ENCODE data around the gene PRTN3.

The PRTN3 gene

GRCh38 chr19:840519-841206, at the start of gene PRTN3:
TSS of gene PRTN3 (plus strand) at chr19:840999. CDS start at chr19:841009, 10 bp downstream.
- no peak for DNase-seq (ENCODE audit: low read depth in 2 of 2)

- no peak for DNase-seq (ENCODE audit: low read depth in 2 of 2)
Observed at GRCh38 chr19:791007-791566, 49.7 kb upstream of the PRTN3 start.

- no peak for DNase-seq (ENCODE audit: low read depth in 2 of 2)
Observed at GRCh38 chr19:791567-792305, 49.1 kb upstream of the PRTN3 start.

- DNase-seq (ENCODE audit: low read depth in 2 of 2) = no peak
Observed at GRCh38 chr19:792306-792885, 48.4 kb upstream of the PRTN3 start.

GRCh38 chr19:793806-794205, 47.0 kb upstream of the PRTN3 start:
- no peak for DNase-seq (ENCODE audit: low read depth in 2 of 2)

GRCh38 chr19:795073-795611, 45.7 kb upstream of the PRTN3 start:
- no peak for DNase-seq (ENCODE audit: low read depth in 2 of 2)

- no peak for DNase-seq (ENCODE audit: low read depth in 2 of 2)
Observed at GRCh38 chr19:795691-796581, 44.9 kb upstream of the PRTN3 start.

- DNase-seq (ENCODE audit: low read depth in 2 of 2) = peak; percentile 98
Observed at GRCh38 chr19:796692-797527, 43.9 kb upstream of the PRTN3 start, which contains the start of gene PTBP1. TSS of gene PTBP1 (plus strand) at chr19:797452. CDS start at chr19:797498, 46 bp downstream.

GRCh38 chr19:797528-798414, 43.0 kb upstream of the PRTN3 start:
- peak; percentile 77 to 82 for DNase-seq (ENCODE audit: low read depth in 2 of 2)

- DNase-seq (ENCODE audit: low read depth in 2 of 2) = no peak
Observed at GRCh38 chr19:798415-799075, 42.3 kb upstream of the PRTN3 start.

GRCh38 chr19:799076-799881, 41.5 kb upstream of the PRTN3 start:
- DNase-seq (ENCODE audit: low read depth in 2 of 2) = no peak

- no peak for DNase-seq (ENCODE audit: low read depth in 2 of 2)
Observed at GRCh38 chr19:800360-801029, 40.3 kb upstream of the PRTN3 start.

- no peak for DNase-seq (ENCODE audit: low read depth in 2 of 2)
Observed at GRCh38 chr19:801030-801860, 39.6 kb upstream of the PRTN3 start.

- DNase-seq (ENCODE audit: low read depth in 2 of 2) = no peak
Observed at GRCh38 chr19:801861-802497, 38.8 kb upstream of the PRTN3 start.

- DNase-seq (ENCODE audit: low read depth in 2 of 2) = no peak
Observed at GRCh38 chr19:802498-803098, 38.2 kb upstream of the PRTN3 start.

Data from activated CD4-positive, alpha-beta T cell treated with anti-CD3 and anti-CD28 coated beads for 24 hours (primary cell).